Measurements from ENCODE around the gene PTBP1. TPM values are rescaled to one million over a fixed set of nuclear protein-coding genes. Genes with fewer than 3 reads are reported as not detected.

The PTBP1 gene
- total and polyA plus RNA-seq, 2 experiments from 2014 or later, result 539 to 632 TPM

GRCh38 chr19:776549-776948 is 20.7 kb upstream of the PTBP1 start (continued):
- TF ChIP-seq NANOG (IDR thresholded peaks at IDR 0.05; ENCODE audit: borderline replicate concordance) (no peak), POLR2AphosphoS5 (IDR thresholded peaks at IDR 0.05; ENCODE audit: low read depth) (no peak), REST (IDR thresholded peaks at IDR 0.05; ENCODE audit: unreplicated experiment) (no peak), ZNF114 (CRISPR knock-in tag; IDR thresholded peaks at IDR 0.05) (no peak)

- Mint-ChIP-seq H3K9me3 (no peaks in the 10 kb centered on the region), H3K27ac (no peak overlapping the region; the same call in 1 of the 2 replicates), H3K4me1 (peaks cover 20% of the 10 kb centered on the region), H3K36me3 (ENCODE audit: low read depth) (no peaks in the 10 kb centered on the region), H3K4me3 (no peak overlapping the region), H3K27me3 (ENCODE audit: insufficient read depth, low read depth, poor library complexity) (peaks cover 11% of the 10 kb centered on the region)
- Histone ChIP-seq H3F3A (replicated peaks; ENCODE audit: low read depth) (peaks cover 22% of the 10 kb centered on the region; the same call in 1 of the 2 replicates), H3K9me2 (ENCODE audit: insufficient read depth) (no peaks in the 10 kb centered on the region), H3K27ac (ENCODE audit: low read depth) (no peak overlapping the region), H3K4me1 (ENCODE audit: insufficient read depth) (peaks cover 27% of the 10 kb centered on the region), H2AFZ (no peak overlapping the region), H3K79me2 (replicated peaks; ENCODE audit: insufficient read depth) (peaks cover 14% of the 10 kb centered on the region), H3K27me3 (ENCODE audit: insufficient read depth) (no peaks in the 10 kb centered on the region), H3K36me3 (ENCODE audit: insufficient read depth) (no peaks in the 10 kb centered on the region), H3K4me3 (no peak overlapping the region), H4K20me1 (replicated peaks; ENCODE audit: insufficient read depth) (no peaks in the 10 kb centered on the region), H3K4me2 (no peak overlapping the region)
- peak; percentile 49 for DNase-seq (ENCODE audit: low spot score)
- no peak for ATAC-seq
- no peak for TF ChIP-seq ZNF114 (CRISPR knock-in tag; IDR thresholded peaks at IDR 0.05)
- no peak for TF ChIP-seq ETS1 (IDR thresholded peaks at IDR 0.05)
- no peak for TF ChIP-seq CREB1 (CRISPR knock-in tag; IDR thresholded peaks at IDR 0.05; ENCODE audit: low read depth)
- no peak for TF ChIP-seq REST (IDR thresholded peaks at IDR 0.05; ENCODE audit: unreplicated experiment)
- no peak for TF ChIP-seq JUNB (IDR thresholded peaks at IDR 0.05; ENCODE audit: unreplicated experiment)
- no peak for TF ChIP-seq POLR2AphosphoS5 (IDR thresholded peaks at IDR 0.05; ENCODE audit: low read depth)
- no peak for TF ChIP-seq EZH2 (IDR thresholded peaks at IDR 0.05; ENCODE audit: low read depth, unreplicated experiment)
- TF ChIP-seq ZNF331 (CRISPR knock-in tag; IDR thresholded peaks at IDR 0.05; ENCODE audit: low read depth), result no peak
Measured at GRCh38 chr19:778910-779653, 18.2 kb upstream of the PTBP1 start.
